HG03139 (cell line): ENCODE results near the gene RBM28.

Experiments used
- ATAC-seq: cut with Tn5 transposase; IDR thresholded peaks from one replicate; pipeline ENCODE4 v1.9.1; 2021; ENCODE audit not compliant: unreplicated experiment

The RBM28 gene

GRCh38 chr7:128350708-128351295 is 7.1 kb upstream of the RBM28 start:
- ATAC-seq = no peak

GRCh38 chr7:128349466-128349825 is 5.7 kb upstream of the RBM28 start:
- no peak for ATAC-seq

DNA sequence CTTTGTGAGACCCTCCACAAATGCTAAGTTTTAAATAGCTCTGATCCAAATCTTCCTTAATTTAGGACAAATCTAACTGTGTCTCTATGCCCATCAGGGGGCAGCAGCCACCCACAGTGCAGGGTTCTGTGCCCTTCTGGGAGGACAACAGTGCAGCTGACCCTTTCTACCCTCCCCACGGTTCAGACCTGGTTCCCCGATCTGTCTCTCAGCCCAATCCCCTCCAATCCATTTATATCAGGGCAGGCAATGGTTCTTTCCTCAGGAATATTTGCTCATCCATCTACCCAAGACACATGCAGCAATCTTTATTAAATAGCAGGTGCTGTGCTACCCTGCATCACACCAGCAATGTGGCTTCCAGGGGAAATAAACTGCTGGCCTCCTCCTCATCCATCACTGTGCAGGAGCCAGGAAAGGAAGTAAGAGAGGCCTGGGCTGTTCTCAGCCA is 4.0 kb upstream of the RBM28 start:
- no peak for ATAC-seq

GRCh38 chr7:128344431-128344774 is 695 bp upstream of the RBM28 start:
- ATAC-seq = no peak

GRCh38 chr7:128341733-128342132 is 2.0 kb downstream of the RBM28 start:
- ATAC-seq = no peak

GRCh38 chr7:128335730-128336129 is 8.0 kb downstream of the RBM28 start:
- no peak for ATAC-seq

- no peak for ATAC-seq
These were observed 19.4 kb downstream of the RBM28 start for GRCh38 chr7:128324368-128324680.

DNA sequence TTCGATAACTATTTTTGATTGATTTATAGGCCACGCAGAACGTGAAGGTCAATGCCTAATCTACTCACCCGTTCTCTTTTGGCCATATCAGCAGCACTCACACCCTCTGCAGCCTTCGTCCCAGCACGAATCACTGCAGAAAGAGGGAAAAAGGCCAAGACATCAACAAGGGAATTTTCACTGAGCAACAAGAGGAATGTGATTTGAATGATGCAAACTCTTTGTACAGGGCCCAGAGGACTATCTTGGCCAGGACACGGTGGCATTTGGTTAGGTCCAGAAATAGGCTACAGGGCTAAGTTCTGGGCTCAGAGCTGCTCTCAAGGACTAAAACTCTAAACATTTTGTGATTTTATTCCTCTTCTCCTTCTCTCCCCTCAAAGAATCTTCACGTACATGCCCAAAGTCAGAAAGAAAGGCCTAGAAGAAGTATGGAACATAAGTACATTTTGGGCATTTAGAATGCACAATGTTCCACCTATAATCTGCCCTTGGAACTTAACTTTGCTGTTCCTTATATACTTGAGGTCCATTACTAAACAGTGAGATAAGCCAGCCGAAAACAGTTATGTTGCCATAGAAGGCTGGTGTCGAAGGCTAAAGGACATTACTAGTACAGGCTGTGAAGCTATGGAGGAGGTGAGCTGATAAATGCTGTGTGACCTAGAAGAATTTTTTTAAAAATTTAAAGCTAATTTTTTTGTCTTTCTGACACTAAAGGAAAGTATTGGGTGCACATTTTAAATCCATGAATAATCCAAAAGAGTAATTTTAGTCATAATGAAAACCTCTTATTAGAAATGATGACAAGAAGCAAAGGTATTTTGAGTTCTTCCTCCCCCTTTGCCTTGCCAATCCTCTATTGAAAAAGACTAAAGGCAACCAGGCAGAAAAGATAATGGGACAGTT is 20.0 kb downstream of the RBM28 start:
- ATAC-seq = no peak

GRCh38 chr7:128323040-128323439 is 20.7 kb downstream of the RBM28 start:
- ATAC-seq = no peak

- ATAC-seq = no peak
These were observed 21.6 kb downstream of the RBM28 start for GRCh38 chr7:128322040-128322643.

GRCh38 chr7:128321044-128321422 is 22.7 kb downstream of the RBM28 start:
- ATAC-seq = no peak

GRCh38 chr7:128318691-128319090 is 25.0 kb downstream of the RBM28 start:
- ATAC-seq = no peak

GRCh38 chr7:128311013-128311412 is 32.7 kb downstream of the RBM28 start:
- ATAC-seq = no peak

- ATAC-seq = no peak
These were observed 33.2 kb downstream of the RBM28 start for GRCh38 chr7:128310499-128310898.

GRCh38 chr7:128309976-128310375 is 33.7 kb downstream of the RBM28 start:
- no peak for ATAC-seq

GRCh38 chr7:128309124-128309523 is 34.6 kb downstream of the RBM28 start:
- ATAC-seq = no peak

DNA sequence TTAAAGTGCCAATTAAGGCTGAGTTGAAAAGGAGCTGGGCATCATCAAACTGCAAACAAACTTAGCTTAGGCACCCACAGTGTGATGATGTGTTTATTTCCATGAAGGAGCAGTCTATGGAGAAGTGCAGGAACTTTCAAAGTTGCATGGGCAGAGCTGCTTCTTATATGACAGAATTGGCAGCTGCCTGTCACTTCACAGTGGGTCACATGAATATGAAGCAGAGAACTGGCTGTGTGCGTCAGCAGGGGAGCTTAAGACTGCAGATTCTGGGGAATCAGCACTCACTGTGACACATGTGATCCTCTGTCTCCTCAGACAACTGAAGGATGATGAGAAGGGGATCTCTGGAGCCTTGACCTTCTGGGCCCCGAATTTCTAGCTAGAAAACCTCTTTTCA is 36.6 kb downstream of the RBM28 start:
- no peak for ATAC-seq

GRCh38 chr7:128304212-128304611 is 39.5 kb downstream of the RBM28 start:
- ATAC-seq = no peak

- ATAC-seq = no peak
These were observed 40.1 kb downstream of the RBM28 start for GRCh38 chr7:128303643-128304042.

- ATAC-seq = no peak
These were observed 40.6 kb downstream of the RBM28 start for GRCh38 chr7:128303133-128303532.

DNA sequence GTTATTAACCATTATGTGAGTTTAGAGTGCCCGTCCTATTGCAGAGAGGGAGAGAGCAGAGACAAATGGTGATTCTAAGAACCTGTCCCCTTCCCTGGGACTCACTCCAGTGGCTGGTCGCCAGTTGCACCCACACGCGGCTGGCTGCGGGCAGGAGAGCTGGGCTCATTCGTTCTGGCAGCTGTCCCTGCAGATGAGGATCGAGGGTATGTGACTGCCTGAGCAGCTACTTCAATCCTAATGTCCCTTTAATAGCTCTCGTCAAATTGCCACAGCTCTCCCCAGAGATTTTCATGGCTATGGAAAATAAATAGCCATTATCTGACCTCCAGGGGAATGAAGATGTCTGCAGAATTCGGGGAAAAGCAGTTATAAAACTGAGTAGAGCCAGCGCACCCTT is 41.6 kb downstream of the RBM28 start:
- no peak for ATAC-seq

DNA sequence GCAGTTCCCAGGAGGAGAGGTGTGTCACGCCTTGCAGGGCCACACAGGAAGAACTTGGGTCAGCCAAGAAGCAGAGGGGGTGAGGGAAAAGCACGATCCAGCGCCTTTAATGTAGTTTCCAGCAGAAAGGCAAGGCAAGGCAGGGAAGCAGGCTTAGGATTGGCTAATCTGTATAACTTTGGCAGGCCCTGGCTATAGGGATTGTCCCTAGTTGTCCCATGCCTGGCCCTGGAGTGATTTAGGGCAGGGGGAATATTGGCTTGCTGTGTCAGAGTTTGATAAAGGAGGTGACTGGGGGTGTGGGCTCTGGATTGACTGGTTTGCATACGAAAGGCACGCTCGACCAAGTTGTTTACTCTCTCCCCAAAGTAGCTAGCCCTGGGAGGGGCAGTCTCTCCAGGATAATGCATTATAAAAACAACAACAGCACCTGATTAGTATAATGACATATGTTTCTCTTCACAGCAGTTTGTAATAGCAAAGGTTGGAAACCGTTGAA is 44.5 kb downstream of the RBM28 start:
- ATAC-seq = no peak
